Sigmoid colon (tissue), 7 donors: ENCODE data around the gene PRUNE2. TPM values are rescaled to one million over a fixed set of nuclear protein-coding genes. Genes with fewer than 3 reads are reported as not detected.

Source experiments
- DNase-seq: peaks from one replicate; pipeline ENCODE4 v3.0.0-alpha.2; 2019
- H3K27ac ChIP-seq, 4 donors: fragments of 200-600 bp; sonication (generic); one replicate each; pipeline ENCODE4 v1.5.1; 2016 to 2019; ENCODE audit warnings: mild to moderate bottlenecking in 1 of 4
- H3K27me3 ChIP-seq, 3 donors: fragments of 200-600 bp; sonication (generic); one replicate each; pipeline ENCODE4 v1.5.1; 2019; ENCODE audit warnings: mild to moderate bottlenecking in 1 of 3
- H3K36me3 ChIP-seq, 4 donors: fragments of 200-600 bp; sonication (generic); one replicate each; pipeline ENCODE4 v1.5.1; 2016 to 2019
- H3K4me1 ChIP-seq, 4 donors: fragments of 200-600 bp; sonication (generic); one replicate each; pipeline ENCODE4 v1.5.1; 2017 to 2019
- H3K4me3 ChIP-seq, 4 donors: fragments of 200-600 bp; sonication (generic); one replicate each; pipeline ENCODE4 v1.5.1; 2017 to 2019; ENCODE audit warnings: mild to moderate bottlenecking in 2 of 4, moderate library complexity in 1 of 4
- H3K9me3 ChIP-seq, 4 donors: fragments of 200-600 bp in 3 of 4; sonication (generic) in 3 of 4; one replicate each; pipeline versions ENCODE4 v1.5.1 to v1.6.1; 2013 to 2019
- EP300 ChIP-seq, 4 donors: sonication (generic); formaldehyde crosslinking; IDR thresholded peaks; one replicate each; pipeline ENCODE4 v1.6.1; 2017; ENCODE audit warnings: antibody characterized with exemption in 4 of 4
- POLR2A ChIP-seq, 2 donors: fragments of 450-650 bp; IDR thresholded peaks; one replicate each; pipeline ENCODE4 v1.6.1; 2016; ENCODE audit warnings: antibody characterized with exemption in 2 of 2, mild to moderate bottlenecking in 2 of 2, moderate library complexity in 2 of 2
- POLR2AphosphoS5 ChIP-seq, 4 donors: sonication (generic); formaldehyde crosslinking; IDR thresholded peaks; one replicate each; pipeline ENCODE4 v1.6.1; 2017; ENCODE audit warnings: antibody characterized with exemption in 4 of 4
- WGBS, 2 donors: extraction: QIAGEN DNeasy Blood & Tissue Kit; methylation state at CpG; one replicate each; pipeline ENCODE4 v1.1.7; 2013; 5-methylcytosine and 5-hydroxymethylcytosine counted together
- intact Hi-C: fragments of 100-400 bp; cut with DNase I; formaldehyde crosslinking; loops from one replicate; pipeline ENCODE4 v1.15.1; 2023
- polyA plus RNA-seq, 3 donors: library from polyadenylated mRNA; stranded (reverse); fragments of 200-250 nt; gene quantifications; one replicate each; pipeline ENCODE4 v1.2.3, GENCODE V29; 2013
- small RNA-seq, 3 donors: library from RNA; depleted of rRNA; stranded (forward); fragments of <200 nt; gene quantifications; one replicate each; pipeline ENCODE3, GENCODE V24; 2016
- total RNA-seq, 4 donors: library from RNA; depleted of rRNA; stranded (reverse); fragments of >200 nt; gene quantifications; one replicate each; pipeline ENCODE4 v1.1.0, GENCODE V29; 2016
- TF ChIP-seq, protein P1 (sequence below), 4 experiments: fragments of 450-650 bp in 3 of 4; fragments of 200-600 bp in 1 of 4; IDR thresholded peaks; one replicate each; pipeline ENCODE4 v1.5.1; 2016 to 2019; ENCODE audit warnings: antibody characterized with exemption in 4 of 4, mild to moderate bottlenecking in 3 of 4, moderate library complexity in 2 of 4
- donor health status: healthy with polysubstance abuse.
- donor health status: Bipolar disorder and iron deficiency.
- donor health status: healthy.

Gene PRUNE2
- total and polyA plus RNA-seq, 7 donors, result 7.4 to 536 (median 440) TPM

DNA sequence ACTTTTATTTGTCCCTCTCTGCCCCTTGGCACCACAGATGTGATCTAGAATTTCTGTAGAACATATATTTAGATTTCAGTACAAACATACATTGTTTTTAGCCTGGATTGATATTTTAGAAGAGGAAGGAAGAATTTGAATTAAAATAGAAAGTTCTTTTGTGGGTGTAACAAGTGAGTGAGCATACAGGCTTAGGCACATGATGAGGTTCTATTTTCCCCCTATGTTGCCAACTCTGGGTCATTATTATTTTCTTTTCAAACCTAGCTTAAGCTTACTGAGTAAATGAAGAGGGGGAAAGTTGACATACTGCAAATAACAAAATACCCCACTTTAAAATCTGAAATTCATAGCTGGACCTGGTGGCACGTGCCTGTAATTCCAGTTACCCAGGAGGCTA is 344.0 kb downstream of the PRUNE2 start:
- intact Hi-C loops, result no loop called here
- no peak for DNase-seq
- no peaks in the 10 kb centered on the region for H3K4me1 ChIP-seq
- peak overlapping the region in 1 of 4 donors; percentile 46 for H3K27ac ChIP-seq
- no peak overlapping the region for H3K4me3 ChIP-seq
- no peaks in the 10 kb centered on the region for H3K9me3 ChIP-seq
- H3K36me3 ChIP-seq, result no peaks in the 10 kb centered on the region
- no peaks in the 10 kb centered on the region for H3K27me3 ChIP-seq
- no peak for TF ChIP-seq POLR2A (IDR thresholded peaks at IDR 0.05)
- TF ChIP-seq POLR2AphosphoS5 (IDR thresholded peaks at IDR 0.05), result no peak
- TF ChIP-seq, protein P1, sequence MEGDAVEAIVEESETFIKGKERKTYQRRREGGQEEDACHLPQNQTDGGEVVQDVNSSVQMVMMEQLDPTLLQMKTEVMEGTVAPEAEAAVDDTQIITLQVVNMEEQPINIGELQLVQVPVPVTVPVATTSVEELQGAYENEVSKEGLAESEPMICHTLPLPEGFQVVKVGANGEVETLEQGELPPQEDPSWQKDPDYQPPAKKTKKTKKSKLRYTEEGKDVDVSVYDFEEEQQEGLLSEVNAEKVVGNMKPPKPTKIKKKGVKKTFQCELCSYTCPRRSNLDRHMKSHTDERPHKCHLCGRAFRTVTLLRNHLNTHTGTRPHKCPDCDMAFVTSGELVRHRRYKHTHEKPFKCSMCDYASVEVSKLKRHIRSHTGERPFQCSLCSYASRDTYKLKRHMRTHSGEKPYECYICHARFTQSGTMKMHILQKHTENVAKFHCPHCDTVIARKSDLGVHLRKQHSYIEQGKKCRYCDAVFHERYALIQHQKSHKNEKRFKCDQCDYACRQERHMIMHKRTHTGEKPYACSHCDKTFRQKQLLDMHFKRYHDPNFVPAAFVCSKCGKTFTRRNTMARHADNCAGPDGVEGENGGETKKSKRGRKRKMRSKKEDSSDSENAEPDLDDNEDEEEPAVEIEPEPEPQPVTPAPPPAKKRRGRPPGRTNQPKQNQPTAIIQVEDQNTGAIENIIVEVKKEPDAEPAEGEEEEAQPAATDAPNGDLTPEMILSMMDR (IDR thresholded peaks at IDR 0.05), result no peak
- no peak for TF ChIP-seq EP300 (IDR thresholded peaks at IDR 0.05)
- WGBS, 2 donors, result 85 to 89% methylated on average over 1 of the region's 1 CpG

Small RNAs within 50 kb of the gene (small RNA-seq; reads per million reads assigned to genes)
- gene AL359314.1, result 0 reads per million in 3 donors

Other genes with a start within 250 kb of the PRUNE2 start
- under 1 TPM in 2 of 4 donors, not detected in 2; under 0.01 to 0.28 TPM for gene PCA3, start 141.7 kb downstream of the PRUNE2 start, total RNA-seq
- gene PCA3, start 141.7 kb downstream of the PRUNE2 start, polyA plus RNA-seq, result under 1 TPM in 2 of 3 donors, not detected in 1; 0.60 to 0.79 TPM
- not detected for gene FOXB2, start 113.5 kb upstream of the PRUNE2 start, total RNA-seq
- gene FOXB2, start 113.5 kb upstream of the PRUNE2 start, polyA plus RNA-seq, result not detected